Nephron (organoid): ENCODE measurements around the gene PIH1D1.

Source experiments
- H3K27ac Mint-ChIP-seq, 3 experiments: 2 replicates each; pipeline ENCODE4 v1.8.0; 2020; ENCODE audit warnings: mixed read lengths in 3 of 3, mild to moderate bottlenecking in 2 of 3, moderate library complexity in 1 of 3
- H3K27me3 Mint-ChIP-seq: 2 replicates; pipeline ENCODE4 v1.8.0; 2021; ENCODE audit warnings: low read depth, mild to moderate bottlenecking, moderate library complexity, mixed read lengths
- H3K36me3 Mint-ChIP-seq: 2 replicates; pipeline ENCODE4 v1.8.0; 2020; ENCODE audit warnings: low read depth, mixed read lengths
- H3K4me1 Mint-ChIP-seq: 2 replicates; pipeline ENCODE4 v1.8.0; 2020; ENCODE audit warnings: mixed read lengths
- H3K4me3 Mint-ChIP-seq, 3 experiments: 2 replicates each; pipeline ENCODE4 v1.8.0; 2020; ENCODE audit warnings: mild to moderate bottlenecking in 3 of 3, mixed read lengths in 3 of 3, moderate library complexity in 2 of 3
- H3K9me3 Mint-ChIP-seq: 2 replicates; pipeline ENCODE4 v1.8.0; 2020; ENCODE audit warnings: mixed read lengths
- TF ChIP-seq, protein P1 (sequence below), 3 experiments: fragments of 200-600 bp; sonication (generic); IDR thresholded peaks; one replicate each; pipeline ENCODE4 v1.5.0; 2021; ENCODE audit warnings: antibody characterized with exemption in 3 of 3; ENCODE audit not compliant: unreplicated experiment in 3 of 3

Gene PIH1D1

DNA sequence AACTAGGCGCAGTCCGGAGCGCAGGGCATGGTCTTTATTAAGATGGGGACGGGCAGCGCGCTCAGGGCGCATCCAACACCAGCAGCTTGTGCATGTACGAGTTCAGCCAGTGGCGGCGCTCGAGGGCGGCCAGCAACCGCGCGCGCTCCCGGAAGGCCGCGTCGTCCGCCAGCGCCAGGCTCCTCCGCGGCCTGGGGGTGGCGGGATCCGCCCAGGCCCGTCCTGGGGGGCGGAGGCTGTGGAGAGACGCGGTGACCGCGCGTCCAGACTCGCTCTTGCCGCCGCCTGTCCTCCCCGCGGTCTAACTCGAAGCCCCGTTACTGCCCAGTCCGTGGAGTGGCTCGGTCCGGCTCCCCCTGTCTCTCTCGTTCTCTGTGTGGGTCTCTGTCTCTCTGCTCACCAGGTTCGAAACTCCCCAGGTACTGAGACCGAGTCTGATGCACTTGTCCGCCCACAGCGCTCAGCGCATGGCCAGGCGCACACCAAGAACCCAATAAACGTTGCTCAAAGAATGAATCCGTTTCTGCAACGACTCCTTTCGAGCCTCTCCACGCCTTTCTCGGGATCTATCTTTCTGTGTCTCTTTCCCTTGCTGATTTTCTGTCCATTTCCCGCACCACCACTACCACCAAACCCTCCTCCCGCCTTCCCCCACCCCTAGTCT lies 29.1 kb downstream of the PIH1D1 start:
- Mint-ChIP-seq H3K27me3 (peaks cover 96% of the 10 kb centered on the region), H3K9me3 (peaks cover 3% of the 10 kb centered on the region), H3K36me3 (no peaks in the 10 kb centered on the region), H3K4me3 (peak overlapping the region; percentile 67 to 75 (median 70)), H3K4me1 (peaks cover 49% of the 10 kb centered on the region), H3K27ac (no peak overlapping the region)
- TF ChIP-seq, protein P1, sequence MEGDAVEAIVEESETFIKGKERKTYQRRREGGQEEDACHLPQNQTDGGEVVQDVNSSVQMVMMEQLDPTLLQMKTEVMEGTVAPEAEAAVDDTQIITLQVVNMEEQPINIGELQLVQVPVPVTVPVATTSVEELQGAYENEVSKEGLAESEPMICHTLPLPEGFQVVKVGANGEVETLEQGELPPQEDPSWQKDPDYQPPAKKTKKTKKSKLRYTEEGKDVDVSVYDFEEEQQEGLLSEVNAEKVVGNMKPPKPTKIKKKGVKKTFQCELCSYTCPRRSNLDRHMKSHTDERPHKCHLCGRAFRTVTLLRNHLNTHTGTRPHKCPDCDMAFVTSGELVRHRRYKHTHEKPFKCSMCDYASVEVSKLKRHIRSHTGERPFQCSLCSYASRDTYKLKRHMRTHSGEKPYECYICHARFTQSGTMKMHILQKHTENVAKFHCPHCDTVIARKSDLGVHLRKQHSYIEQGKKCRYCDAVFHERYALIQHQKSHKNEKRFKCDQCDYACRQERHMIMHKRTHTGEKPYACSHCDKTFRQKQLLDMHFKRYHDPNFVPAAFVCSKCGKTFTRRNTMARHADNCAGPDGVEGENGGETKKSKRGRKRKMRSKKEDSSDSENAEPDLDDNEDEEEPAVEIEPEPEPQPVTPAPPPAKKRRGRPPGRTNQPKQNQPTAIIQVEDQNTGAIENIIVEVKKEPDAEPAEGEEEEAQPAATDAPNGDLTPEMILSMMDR (IDR thresholded peaks at IDR 0.05; ENCODE audit: unreplicated experiment in 3 of 3) = peak; percentile 23 to 56 (median 49)

DNA sequence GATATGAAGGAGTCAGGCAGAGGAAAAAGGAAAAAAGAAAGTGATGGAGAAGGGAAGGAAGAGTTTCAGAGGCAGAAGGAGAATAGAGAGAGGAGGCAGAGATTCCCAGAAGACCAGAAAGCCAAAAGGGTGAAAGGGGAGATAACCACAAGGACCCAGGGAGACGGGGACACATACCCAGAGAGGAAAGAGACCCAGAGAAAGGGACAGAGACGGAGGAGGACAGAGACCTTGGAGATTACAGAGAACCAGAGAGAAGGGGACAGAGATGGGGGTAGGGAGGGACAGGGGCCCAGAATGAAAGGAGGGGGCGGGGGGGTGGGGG lies 29.8 kb downstream of the PIH1D1 start:
- Mint-ChIP-seq H3K9me3 (peaks cover 3% of the 10 kb centered on the region), H3K4me3 (peak overlapping the region in 2 of 3 experiments; percentile 24 to 29), H3K27ac (no peak overlapping the region), H3K4me1 (peaks cover 48% of the 10 kb centered on the region), H3K36me3 (no peaks in the 10 kb centered on the region), H3K27me3 (peaks cover 93% of the 10 kb centered on the region)
- TF ChIP-seq, protein P1 (IDR thresholded peaks at IDR 0.05; ENCODE audit: unreplicated experiment in 3 of 3) = no peak

DNA sequence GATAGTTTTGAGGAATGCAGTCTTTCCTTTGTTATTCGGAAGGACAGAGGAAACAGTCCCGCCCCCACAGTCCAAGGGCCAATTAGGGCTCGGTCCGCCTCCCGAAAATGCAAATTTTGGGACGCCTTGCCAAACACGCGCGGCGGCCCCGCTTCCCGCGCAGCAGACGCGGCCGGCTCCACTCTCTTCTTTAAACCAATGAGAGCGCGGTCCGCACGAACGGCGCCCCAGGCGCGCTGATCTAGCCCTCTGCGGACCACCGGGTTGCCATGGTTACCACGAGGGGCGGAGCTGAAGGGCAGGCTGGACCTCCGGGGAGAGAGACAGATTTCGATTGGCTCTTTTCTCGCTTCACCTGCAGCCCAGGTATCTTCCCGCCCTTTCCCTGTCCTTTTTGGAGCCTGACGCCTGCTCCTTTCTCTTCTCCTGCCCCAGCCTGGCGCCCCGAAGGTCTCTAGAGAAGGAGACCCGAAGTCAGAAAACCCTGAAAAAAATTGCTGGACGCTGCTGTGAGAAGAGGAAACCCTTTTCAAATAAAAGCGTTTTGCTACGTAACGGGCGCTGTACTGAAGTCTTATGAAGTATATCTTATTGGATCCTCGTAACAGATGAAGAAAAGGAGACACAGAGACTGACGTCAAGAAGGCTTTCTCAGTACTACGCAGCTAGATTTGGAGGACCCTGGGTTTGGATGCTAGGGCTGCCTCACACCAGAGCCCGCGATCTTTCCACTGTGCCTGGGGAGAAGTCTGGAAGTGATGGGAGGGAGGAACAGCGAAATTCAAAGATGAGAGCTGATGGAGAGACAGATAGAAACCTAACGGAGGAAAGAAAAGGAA lies 30.4 kb downstream of the PIH1D1 start:
- Mint-ChIP-seq H3K9me3 (peaks cover 3% of the 10 kb centered on the region), H3K36me3 (no peaks in the 10 kb centered on the region), H3K27ac (no peak overlapping the region), H3K4me3 (peak overlapping the region; percentile 24 to 29 (median 29)), H3K27me3 (peaks cover 92% of the 10 kb centered on the region), H3K4me1 (peaks cover 42% of the 10 kb centered on the region)
- TF ChIP-seq, protein P1 (IDR thresholded peaks at IDR 0.05; ENCODE audit: unreplicated experiment in 3 of 3) = no peak

DNA sequence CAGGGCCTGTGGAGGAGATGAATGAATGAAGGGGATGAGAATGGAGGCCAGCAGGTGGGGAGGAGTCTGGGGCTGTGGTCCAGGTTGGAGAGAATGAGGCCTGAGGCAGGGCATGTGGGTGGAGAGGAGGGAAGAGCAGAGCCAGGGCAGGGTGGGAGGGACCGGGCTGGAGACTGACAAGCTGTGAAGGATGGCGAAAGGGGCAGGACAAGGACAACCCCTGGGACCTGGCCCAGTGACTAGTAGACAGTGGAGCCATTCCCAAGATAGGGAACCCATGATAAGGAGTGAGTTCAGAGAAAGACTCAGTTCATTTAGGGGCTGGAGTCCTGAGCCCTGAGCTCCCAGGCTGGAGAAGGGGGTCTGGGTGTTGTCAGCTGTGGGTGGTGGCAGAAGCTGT lies 31.4 kb downstream of the PIH1D1 start:
- Mint-ChIP-seq H3K4me3 (peak overlapping the region in 1 of 3 experiments; percentile 9), H3K27ac (no peak overlapping the region), H3K4me1 (peaks cover 45% of the 10 kb centered on the region), H3K9me3 (peaks cover 3% of the 10 kb centered on the region), H3K36me3 (no peaks in the 10 kb centered on the region), H3K27me3 (peaks cover 86% of the 10 kb centered on the region)
- TF ChIP-seq, protein P1 (IDR thresholded peaks at IDR 0.05; ENCODE audit: unreplicated experiment in 3 of 3) = no peak

DNA sequence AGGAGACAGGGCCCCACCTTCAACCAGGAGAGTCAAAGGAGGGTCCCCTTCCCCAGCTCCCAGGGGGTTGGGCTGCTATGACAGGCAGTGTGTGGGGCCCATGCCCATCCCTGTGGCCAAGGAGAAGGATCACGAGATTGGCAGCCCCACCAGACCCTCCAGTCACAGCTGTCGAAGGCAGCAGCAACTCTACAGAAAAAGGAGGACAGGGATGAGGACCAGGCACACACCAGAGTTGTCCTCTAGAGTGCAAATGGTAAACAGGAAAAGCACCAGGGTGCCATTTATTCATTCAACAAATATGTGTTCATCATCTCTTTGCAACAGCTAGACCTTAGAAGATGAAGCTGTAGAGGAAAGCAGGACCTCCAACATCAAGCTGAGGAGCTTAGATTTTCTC lies 32.4 kb downstream of the PIH1D1 start:
- Mint-ChIP-seq H3K36me3 (no peaks in the 10 kb centered on the region), H3K4me3 (no peak overlapping the region), H3K27ac (no peak overlapping the region), H3K9me3 (peaks cover 3% of the 10 kb centered on the region), H3K27me3 (peaks cover 76% of the 10 kb centered on the region), H3K4me1 (peaks cover 46% of the 10 kb centered on the region)
- TF ChIP-seq, protein P1 (IDR thresholded peaks at IDR 0.05; ENCODE audit: unreplicated experiment in 3 of 3) = no peak
